Retinal pigment epithelial cell (primary cell): ENCODE data around the gene KCNAB2.

ENCODE experiments used
- DNase-seq: peaks from one replicate; pipeline ENCODE4 v3.0.0-alpha.2; 2010; ENCODE audit warnings: low read depth
- H3K4me3 ChIP-seq: 2 replicates; pipeline ENCODE4 v1.5.1; 2011; ENCODE audit warnings: mild to moderate bottlenecking, low read length, control low read depth, moderate library complexity
- TF ChIP-seq, protein P1 (sequence below): conservative IDR thresholded peaks from 2 replicates; pipeline ENCODE4 v1.5.1; 2011; ENCODE audit warnings: low read depth, low read length, control low read depth, inconsistent platforms

Gene KCNAB2

DNA sequence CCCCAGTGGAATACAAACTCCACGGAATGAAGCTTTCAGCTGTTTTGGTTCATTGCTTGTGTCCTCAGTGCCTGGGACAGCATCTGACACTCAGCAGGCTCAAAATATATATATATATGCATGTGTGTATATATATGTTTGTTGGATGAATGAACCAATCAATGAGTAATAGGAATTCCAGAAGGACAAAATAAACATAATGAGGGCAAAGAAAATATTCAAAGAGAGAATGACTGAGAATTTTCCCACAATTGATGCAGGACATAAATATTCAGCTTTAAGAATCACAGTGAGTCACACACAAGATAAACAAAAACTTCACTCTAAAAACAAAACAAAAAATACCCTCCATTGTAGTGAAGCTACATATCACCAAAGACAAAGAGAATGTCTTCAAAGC lies 70.4 kb downstream of the KCNAB2 start:
- H3K4me3 ChIP-seq: no peak overlapping the region
- no peak for DNase-seq
- TF ChIP-seq, protein P1, sequence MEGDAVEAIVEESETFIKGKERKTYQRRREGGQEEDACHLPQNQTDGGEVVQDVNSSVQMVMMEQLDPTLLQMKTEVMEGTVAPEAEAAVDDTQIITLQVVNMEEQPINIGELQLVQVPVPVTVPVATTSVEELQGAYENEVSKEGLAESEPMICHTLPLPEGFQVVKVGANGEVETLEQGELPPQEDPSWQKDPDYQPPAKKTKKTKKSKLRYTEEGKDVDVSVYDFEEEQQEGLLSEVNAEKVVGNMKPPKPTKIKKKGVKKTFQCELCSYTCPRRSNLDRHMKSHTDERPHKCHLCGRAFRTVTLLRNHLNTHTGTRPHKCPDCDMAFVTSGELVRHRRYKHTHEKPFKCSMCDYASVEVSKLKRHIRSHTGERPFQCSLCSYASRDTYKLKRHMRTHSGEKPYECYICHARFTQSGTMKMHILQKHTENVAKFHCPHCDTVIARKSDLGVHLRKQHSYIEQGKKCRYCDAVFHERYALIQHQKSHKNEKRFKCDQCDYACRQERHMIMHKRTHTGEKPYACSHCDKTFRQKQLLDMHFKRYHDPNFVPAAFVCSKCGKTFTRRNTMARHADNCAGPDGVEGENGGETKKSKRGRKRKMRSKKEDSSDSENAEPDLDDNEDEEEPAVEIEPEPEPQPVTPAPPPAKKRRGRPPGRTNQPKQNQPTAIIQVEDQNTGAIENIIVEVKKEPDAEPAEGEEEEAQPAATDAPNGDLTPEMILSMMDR: no peak

DNA sequence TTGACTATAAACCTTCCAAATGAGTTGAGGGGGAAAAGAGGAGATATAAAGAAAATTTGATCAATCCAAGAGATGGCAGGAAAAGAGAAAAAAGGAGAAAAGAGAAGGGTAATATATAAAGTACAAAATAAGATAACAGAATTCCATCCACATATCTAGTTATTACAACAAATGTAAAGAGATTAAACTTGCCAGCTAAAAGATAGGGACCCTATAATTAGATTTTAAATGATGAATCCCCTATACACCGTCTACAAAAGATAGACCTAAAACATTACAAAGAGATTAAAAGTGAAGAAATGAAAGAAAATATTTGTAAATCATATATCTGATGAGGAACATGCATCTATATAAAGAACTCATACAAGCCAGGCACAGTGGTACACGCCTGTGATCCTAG lies 71.4 kb downstream of the KCNAB2 start:
- no peak for DNase-seq
- TF ChIP-seq, protein P1: no peak
- H3K4me3 ChIP-seq: no peak overlapping the region

DNA sequence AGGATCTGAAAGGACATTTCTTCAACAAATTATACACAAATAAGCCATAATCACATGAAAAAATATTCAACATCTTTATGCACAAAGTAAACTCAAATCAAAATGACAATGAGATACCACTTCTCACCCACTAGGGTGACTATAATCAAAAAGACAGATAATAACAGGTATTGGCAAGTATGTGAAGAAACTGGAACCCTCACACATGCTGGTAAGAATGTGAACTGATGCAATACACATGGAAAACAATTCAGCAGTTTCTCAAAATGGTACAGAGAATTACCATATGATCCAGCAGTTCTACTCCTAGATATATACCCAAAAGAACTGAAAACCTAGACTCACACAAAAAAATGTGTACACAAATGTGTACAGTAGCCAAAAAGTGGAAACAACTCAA lies 71.9 kb downstream of the KCNAB2 start:
- TF ChIP-seq, protein P1: no peak
- H3K4me3 ChIP-seq: no peak overlapping the region
- no peak for DNase-seq

DNA sequence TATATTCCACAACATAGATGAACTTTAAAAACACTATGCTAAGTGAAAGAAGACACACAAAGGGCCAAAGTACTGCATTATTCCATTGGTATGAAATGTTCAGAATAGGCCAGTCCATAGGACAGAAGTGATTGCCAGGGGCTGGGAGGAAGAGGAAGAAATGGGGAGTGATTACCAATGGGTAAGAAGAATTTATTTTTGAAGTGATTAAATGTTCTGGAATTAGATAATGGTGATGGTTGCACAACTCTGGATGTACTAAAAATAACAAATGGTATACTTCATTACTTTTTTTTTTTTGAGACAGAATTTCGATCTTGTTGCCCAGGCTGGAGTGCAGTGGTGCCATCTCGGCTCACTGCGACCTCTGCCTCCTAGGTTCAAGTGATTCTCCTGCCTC lies 72.7 kb downstream of the KCNAB2 start:
- no peak for DNase-seq
- H3K4me3 ChIP-seq: no peak overlapping the region
- TF ChIP-seq, protein P1: no peak

DNA sequence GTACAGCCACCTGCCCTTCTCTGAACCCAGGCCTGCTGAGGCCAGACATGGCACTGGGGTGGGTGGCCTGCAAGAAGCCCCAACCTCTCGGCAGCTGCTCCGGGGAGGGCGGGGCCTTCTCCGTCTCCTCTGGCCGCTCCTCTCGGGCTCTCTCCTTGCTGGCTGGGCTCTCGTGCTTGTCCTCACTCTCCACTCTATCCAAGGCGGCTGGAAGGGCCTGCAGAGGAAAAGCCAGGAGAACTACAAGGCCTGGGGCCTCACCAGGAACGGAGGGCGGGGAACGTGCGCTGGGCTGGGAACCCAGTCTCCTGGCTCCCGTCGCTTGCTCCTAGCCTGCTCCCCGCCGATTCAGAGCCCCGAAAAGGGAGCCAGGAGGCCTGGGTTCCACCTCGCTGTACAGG lies 75.3 kb downstream of the KCNAB2 start:
- no peak for DNase-seq
- TF ChIP-seq, protein P1: no peak
- no peak overlapping the region for H3K4me3 ChIP-seq

DNA sequence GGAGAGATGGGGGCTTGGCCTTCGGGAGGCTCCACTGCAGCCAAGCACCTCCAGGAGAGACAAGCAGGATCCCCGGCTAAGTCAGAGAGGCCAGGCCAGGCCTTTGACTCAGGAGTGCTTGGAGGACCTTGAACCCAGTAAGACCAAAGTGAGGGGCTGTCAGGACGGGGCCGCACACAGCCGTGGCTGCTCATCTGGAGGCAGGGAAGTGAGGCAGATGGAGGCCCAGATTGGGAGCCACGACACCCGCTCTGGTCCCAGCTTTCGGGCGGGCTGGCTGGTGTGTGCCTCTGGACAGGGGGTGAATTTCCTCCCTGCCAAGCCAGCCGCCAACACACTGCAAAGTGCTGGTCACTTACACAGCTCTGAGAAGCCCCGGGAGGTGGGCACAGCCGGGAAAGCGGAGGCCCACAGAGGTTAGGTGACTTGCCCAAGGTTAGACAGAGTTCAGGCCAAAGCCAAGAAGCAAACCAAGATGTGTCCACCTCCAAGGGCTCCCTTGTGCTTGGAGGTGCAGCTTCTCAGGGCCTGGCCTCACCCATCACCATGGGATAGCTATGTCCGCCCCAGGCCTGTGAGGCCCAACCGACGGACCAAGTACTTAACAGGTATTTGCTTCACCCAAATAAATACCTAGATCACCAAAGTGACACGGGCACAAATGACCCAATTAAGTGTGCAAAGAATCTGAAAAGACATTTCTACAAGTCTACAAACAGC lies 76.1 kb downstream of the KCNAB2 start:
- DNase-seq: no peak
- H3K4me3 ChIP-seq: no peak overlapping the region
- TF ChIP-seq, protein P1: no peak

DNA sequence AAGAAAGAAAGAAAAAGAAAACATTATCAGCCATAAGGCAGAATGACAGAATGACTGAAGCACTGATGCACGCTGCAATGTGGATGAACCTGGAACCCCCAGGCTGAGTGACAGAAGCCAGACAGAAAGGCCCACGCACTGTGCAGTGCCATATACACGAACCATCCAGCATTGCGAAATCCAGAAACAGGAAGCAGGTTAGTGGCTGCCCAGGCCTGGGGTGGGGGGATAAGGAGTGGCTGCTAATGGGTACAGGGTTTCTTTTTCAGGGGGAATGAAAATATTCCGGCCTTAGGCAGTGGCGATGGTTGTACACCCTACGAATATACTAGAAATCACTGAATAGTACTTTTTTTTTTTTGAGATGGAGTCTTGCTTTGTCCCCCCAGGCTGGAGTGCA lies 77.4 kb downstream of the KCNAB2 start:
- TF ChIP-seq, protein P1: no peak
- no peak for DNase-seq
- H3K4me3 ChIP-seq: no peak overlapping the region
